ENCODE data around the gene GSX1.

DNA sequence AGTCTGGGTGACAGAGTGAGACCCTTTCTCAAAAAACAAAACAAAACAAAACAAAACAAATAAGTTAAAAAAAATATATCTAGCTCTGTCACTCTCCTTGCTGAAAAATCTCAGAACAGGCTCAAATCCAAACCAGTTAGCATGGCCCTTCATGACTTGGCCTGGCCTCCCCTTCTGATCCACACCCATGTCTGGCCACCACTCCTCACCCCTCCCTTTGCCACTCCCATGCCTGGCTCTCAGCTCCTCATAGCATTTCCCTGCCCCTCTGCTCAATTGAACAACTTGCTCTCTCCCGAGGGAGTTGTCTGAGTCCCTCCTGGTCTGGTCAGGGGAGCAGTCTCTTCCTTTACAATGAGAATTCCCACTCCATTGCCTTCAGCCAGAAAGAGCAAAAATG, 4.0 kb upstream of the GSX1 start:
- TF ChIP-seq, protein P1, sequence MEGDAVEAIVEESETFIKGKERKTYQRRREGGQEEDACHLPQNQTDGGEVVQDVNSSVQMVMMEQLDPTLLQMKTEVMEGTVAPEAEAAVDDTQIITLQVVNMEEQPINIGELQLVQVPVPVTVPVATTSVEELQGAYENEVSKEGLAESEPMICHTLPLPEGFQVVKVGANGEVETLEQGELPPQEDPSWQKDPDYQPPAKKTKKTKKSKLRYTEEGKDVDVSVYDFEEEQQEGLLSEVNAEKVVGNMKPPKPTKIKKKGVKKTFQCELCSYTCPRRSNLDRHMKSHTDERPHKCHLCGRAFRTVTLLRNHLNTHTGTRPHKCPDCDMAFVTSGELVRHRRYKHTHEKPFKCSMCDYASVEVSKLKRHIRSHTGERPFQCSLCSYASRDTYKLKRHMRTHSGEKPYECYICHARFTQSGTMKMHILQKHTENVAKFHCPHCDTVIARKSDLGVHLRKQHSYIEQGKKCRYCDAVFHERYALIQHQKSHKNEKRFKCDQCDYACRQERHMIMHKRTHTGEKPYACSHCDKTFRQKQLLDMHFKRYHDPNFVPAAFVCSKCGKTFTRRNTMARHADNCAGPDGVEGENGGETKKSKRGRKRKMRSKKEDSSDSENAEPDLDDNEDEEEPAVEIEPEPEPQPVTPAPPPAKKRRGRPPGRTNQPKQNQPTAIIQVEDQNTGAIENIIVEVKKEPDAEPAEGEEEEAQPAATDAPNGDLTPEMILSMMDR (IDR thresholded peaks at IDR 0.05), result no peak
- TF ChIP-seq, protein P2, sequence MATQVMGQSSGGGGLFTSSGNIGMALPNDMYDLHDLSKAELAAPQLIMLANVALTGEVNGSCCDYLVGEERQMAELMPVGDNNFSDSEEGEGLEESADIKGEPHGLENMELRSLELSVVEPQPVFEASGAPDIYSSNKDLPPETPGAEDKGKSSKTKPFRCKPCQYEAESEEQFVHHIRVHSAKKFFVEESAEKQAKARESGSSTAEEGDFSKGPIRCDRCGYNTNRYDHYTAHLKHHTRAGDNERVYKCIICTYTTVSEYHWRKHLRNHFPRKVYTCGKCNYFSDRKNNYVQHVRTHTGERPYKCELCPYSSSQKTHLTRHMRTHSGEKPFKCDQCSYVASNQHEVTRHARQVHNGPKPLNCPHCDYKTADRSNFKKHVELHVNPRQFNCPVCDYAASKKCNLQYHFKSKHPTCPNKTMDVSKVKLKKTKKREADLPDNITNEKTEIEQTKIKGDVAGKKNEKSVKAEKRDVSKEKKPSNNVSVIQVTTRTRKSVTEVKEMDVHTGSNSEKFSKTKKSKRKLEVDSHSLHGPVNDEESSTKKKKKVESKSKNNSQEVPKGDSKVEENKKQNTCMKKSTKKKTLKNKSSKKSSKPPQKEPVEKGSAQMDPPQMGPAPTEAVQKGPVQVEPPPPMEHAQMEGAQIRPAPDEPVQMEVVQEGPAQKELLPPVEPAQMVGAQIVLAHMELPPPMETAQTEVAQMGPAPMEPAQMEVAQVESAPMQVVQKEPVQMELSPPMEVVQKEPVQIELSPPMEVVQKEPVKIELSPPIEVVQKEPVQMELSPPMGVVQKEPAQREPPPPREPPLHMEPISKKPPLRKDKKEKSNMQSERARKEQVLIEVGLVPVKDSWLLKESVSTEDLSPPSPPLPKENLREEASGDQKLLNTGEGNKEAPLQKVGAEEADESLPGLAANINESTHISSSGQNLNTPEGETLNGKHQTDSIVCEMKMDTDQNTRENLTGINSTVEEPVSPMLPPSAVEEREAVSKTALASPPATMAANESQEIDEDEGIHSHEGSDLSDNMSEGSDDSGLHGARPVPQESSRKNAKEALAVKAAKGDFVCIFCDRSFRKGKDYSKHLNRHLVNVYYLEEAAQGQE (IDR thresholded peaks at IDR 0.05; ENCODE audit: insufficient read depth in 1 of 2, low read depth in 2 of 2, low read length in 1 of 2), result no peak
- no peak for TF ChIP-seq POLR2AphosphoS5 (IDR thresholded peaks at IDR 0.05; ENCODE audit: low read depth, low read length)
